GM12878 (cell line): Measurements from ENCODE around the gene EPN1. TPM values are rescaled to one million over a fixed set of nuclear protein-coding genes. Genes with fewer than 3 reads are reported as not detected.

Experiments
- ATAC-seq: fragments of 200-7000 bp; cut with Tn5 transposase; 3 replicates; pipeline ENCODE4 v1.9.1; 2020; ENCODE audit warnings: mild to moderate bottlenecking, moderate library complexity
- BruUV-seq: library from RNA; stranded (reverse); fragments of 400-500 nt; replicated peaks from 2 replicates; lab custom pipeline; 2021; lab: Mats Ljungman, UMichigan
- CTCF ChIA-PET: fragments of 300-600 bp; sonication (Branson Sonifier 250); formaldehyde crosslinking; extraction: SDS; loops from one replicate; lab custom pipeline; 2021; ENCODE audit warnings: inconsistent platforms; lab: Yijun Ruan, JAX
- POLR2A ChIA-PET: fragments of 350-600 bp; formaldehyde crosslinking; extraction: SDS; loops from one replicate; lab custom pipeline; 2021; ENCODE audit warnings: inconsistent platforms; lab: Charles Lee
- RAD21 ChIA-PET: fragments of 300-600 bp; sonication (Branson Sonifier 250); formaldehyde crosslinking; loops from one replicate; lab custom pipeline; 2023; ENCODE audit warnings: antibody characterized with exemption; ENCODE audit not compliant: unreplicated experiment; lab: Charles Lee
- SMC1A ChIA-PET: fragments of 300-600 bp; sonication (Branson Sonifier 250); formaldehyde crosslinking; loops from one replicate; lab custom pipeline; 2023; ENCODE audit not compliant: unreplicated experiment, uncharacterized antibody; lab: Charles Lee
- DNase-seq: peaks from one replicate; pipeline ENCODE4 v3.0.0-alpha.2; 2011; ENCODE audit warnings: low read depth, low spot score
- FAIRE-seq: peaks from 3 replicates; lab custom pipeline; 2011; peaks lifted over from hg19 to GRCh38; lab: Jason Lieb, UNC
- H2AFZ ChIP-seq: 2 replicates; pipeline ENCODE4 v1.6.0; 2011; ENCODE audit warnings: low read depth, low read length, control low read depth; ENCODE audit not compliant: control insufficient read depth
- H3K27ac ChIP-seq: 2 replicates; pipeline ENCODE4 v1.5.1; 2011; ENCODE audit warnings: control low read depth; ENCODE audit not compliant: control insufficient read depth, insufficient read depth
- H3K27me3 ChIP-seq, 2 experiments: replicated peaks in 1 of 2; 2 replicates each; pipeline versions ENCODE4 v1.6.0 to v1.6.1; 2011; ENCODE audit warnings: low read length in 1 of 2; ENCODE audit not compliant: control insufficient read depth in 2 of 2, insufficient read depth in 2 of 2
- H3K36me3 ChIP-seq, 2 experiments: 2 replicates each; pipeline ENCODE4 v1.5.1; 2011; ENCODE audit warnings: low read length in 1 of 2; ENCODE audit not compliant: control insufficient read depth in 2 of 2, insufficient read depth in 2 of 2
- H3K4me1 ChIP-seq: 2 replicates; pipeline ENCODE4 v1.6.1; 2011; ENCODE audit warnings: mild to moderate bottlenecking, low read length, moderate library complexity, mixed read lengths; ENCODE audit not compliant: control insufficient read depth, insufficient read depth
- H3K4me2 ChIP-seq: 2 replicates; pipeline ENCODE4 v1.6.0; 2011; ENCODE audit warnings: control low read depth; ENCODE audit not compliant: control insufficient read depth, insufficient read depth
- H3K4me3 ChIP-seq: fragments of 200-600 bp; sonication (generic); 2 replicates; pipeline ENCODE4 v1.5.1; 2016
- H3K79me2 ChIP-seq: 2 replicates; pipeline ENCODE4 v1.6.0; 2011; ENCODE audit warnings: low read length; ENCODE audit not compliant: control insufficient read depth, insufficient read depth
- H3K9ac ChIP-seq: 2 replicates; pipeline ENCODE4 v1.8.0; 2011; ENCODE audit warnings: low read length, control low read depth, mixed read lengths; ENCODE audit not compliant: control insufficient read depth, insufficient read depth
- H3K9me3 ChIP-seq: replicated peaks from 3 replicates; pipeline ENCODE4 v1.5.1; 2011; ENCODE audit warnings: mild to moderate bottlenecking, low read length; ENCODE audit not compliant: control insufficient read depth, insufficient read depth
- H4K20me1 ChIP-seq: 2 replicates; pipeline ENCODE4 v1.6.0; 2011; ENCODE audit not compliant: control insufficient read depth, insufficient read depth
- ETV6 ChIP-seq, 2 experiments: fragments of 450-650 bp in 1 of 2; IDR thresholded peaks in 1 of 2; conservative IDR thresholded peaks in 1 of 2; 2 replicates each; pipeline ENCODE4 v1.6.1; 2014; ENCODE audit warnings: antibody characterized with exemption in 1 of 2, borderline replicate concordance in 1 of 2, low read depth in 1 of 2, mild to moderate bottlenecking in 1 of 2, moderate library complexity in 1 of 2
- MYB ChIP-seq: fragments of 150-350 bp; IDR thresholded peaks from 2 replicates; pipeline ENCODE4 v1.6.1; 2014; ENCODE audit warnings: mild to moderate bottlenecking, low read depth, low read length, borderline replicate concordance
- NFYA ChIP-seq: IDR thresholded peaks from 2 replicates; pipeline ENCODE4 v1.6.1; 2011; ENCODE audit warnings: low read depth, mild to moderate bottlenecking, low read length, improper control_type of control experiment, borderline replicate concordance
- RAD51 ChIP-seq: fragments of 450-650 bp; IDR thresholded peaks from 2 replicates; pipeline ENCODE4 v1.6.1; 2016; ENCODE audit warnings: moderate library complexity, mild to moderate bottlenecking, inconsistent platforms
- ZNF24 ChIP-seq: fragments of 450-650 bp; IDR thresholded peaks from 2 replicates; pipeline ENCODE4 v1.6.1; 2017; ENCODE audit warnings: antibody characterized with exemption, mild to moderate bottlenecking
- WGBS: methylation state at CpG from one replicate; pipeline ENCODE4 v1.1.6; 2016; ENCODE audit warnings: low lambda C conversion rate; ENCODE audit not compliant: insufficient replicate concordance, insufficient coverage; ENCODE audit errors: missing lambda C conversion rate; 5-methylcytosine and 5-hydroxymethylcytosine counted together
- in situ Hi-C: fragments of 300-500 bp; cut with MboI; formaldehyde crosslinking; loops from 9 replicates; pipeline ENCODE4 v1.14.3; 2018; ENCODE audit warnings: mixed read lengths
- intact Hi-C: fragments of 100-400 bp; cut with micrococcal nuclease; formaldehyde crosslinking; loops from one replicate; pipeline ENCODE4 v1.14.2; 2022; ENCODE audit not compliant: unreplicated experiment
- polyA plus RNA-seq, 11 experiments: library from polyadenylated mRNA; depleted of rRNA in 4 of 11; unstranded in 6 of 11; stranded (reverse) in 5 of 11; fragments of >200 nt; fragmentation: Nextera tagmentation in 4 of 11; fragmentation: Illumina TruSeq in 1 of 11; extraction: Ambion mirVana in 4 of 11; extraction: Trizol in 1 of 11; gene quantifications; 1 replicate in 1 of 11; 2 replicates in 10 of 11; pipeline versions ENCODE4 v1.2.1 to v1.2.3, GENCODE V29; 2011 to 2016; ENCODE audit warnings: inconsistent platforms in 2 of 11, missing spikeins in 2 of 11, low read depth in 1 of 11
- total RNA-seq, 4 experiments: library from RNA; depleted of rRNA in 3 of 4; stranded (reverse); fragments of >200 nt in 3 of 4; fragmentation: Illumina TruSeq in 1 of 4; extraction: Trizol in 1 of 4; gene quantifications; 2 replicates each; pipeline versions ENCODE4 v1.2.1 to v1.2.3, GENCODE V29; 2013 to 2021
- TF ChIP-seq, protein P1 (sequence below): fragments of 450-650 bp; IDR thresholded peaks from 2 replicates; pipeline ENCODE4 v1.6.1; 2017; ENCODE audit warnings: mild to moderate bottlenecking, low read depth, inconsistent platforms; ENCODE audit not compliant: poor library complexity, severe bottlenecking
- TF ChIP-seq, protein P2 (sequence below): IDR thresholded peaks from 2 replicates; pipeline ENCODE4 v1.6.1; 2011; ENCODE audit warnings: borderline replicate concordance, low read depth, mild to moderate bottlenecking, moderate library complexity, mixed read lengths, low read length; ENCODE audit not compliant: insufficient read depth; ENCODE audit errors: extremely low read length
- TF ChIP-seq, protein P3 (sequence below): fragments of 450-650 bp; IDR thresholded peaks from 2 replicates; pipeline ENCODE4 v1.6.1; 2018; ENCODE audit warnings: mild to moderate bottlenecking, low read depth, moderate library complexity; ENCODE audit not compliant: partially characterized antibody

EPN1 gene
- total and polyA plus RNA-seq, 10 of the 15 experiments (the other 5 are each of a cell fraction or from before 2014, with no cell fraction given), result 0.11 to 88.5 (median 10.6) TPM

DNA sequence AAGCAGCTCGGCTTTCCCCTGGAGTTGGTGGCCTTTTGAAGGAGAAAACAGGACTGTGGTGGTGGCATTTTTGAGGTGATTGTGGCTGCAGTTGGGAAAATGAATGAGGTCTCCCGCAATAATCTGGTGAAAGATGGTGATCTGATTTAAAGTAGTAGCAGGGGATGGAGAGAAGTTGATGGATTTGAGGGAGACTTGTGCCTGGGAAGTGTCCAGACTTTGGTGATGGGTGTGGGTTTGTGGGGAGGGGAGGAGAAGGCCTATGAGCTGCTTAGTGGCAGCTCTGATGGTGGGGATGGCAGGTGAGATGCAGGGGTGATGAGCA is 4.0 kb upstream of the EPN1 start (continued):
- TF ChIP-seq, protein P1, sequence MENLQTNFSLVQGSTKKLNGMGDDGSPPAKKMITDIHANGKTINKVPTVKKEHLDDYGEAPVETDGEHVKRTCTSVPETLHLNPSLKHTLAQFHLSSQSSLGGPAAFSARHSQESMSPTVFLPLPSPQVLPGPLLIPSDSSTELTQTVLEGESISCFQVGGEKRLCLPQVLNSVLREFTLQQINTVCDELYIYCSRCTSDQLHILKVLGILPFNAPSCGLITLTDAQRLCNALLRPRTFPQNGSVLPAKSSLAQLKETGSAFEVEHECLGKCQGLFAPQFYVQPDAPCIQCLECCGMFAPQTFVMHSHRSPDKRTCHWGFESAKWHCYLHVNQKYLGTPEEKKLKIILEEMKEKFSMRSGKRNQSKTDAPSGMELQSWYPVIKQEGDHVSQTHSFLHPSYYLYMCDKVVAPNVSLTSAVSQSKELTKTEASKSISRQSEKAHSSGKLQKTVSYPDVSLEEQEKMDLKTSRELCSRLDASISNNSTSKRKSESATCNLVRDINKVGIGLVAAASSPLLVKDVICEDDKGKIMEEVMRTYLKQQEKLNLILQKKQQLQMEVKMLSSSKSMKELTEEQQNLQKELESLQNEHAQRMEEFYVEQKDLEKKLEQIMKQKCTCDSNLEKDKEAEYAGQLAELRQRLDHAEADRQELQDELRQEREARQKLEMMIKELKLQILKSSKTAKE, result no peak
- TF ChIP-seq MYB, result no peak

DNA sequence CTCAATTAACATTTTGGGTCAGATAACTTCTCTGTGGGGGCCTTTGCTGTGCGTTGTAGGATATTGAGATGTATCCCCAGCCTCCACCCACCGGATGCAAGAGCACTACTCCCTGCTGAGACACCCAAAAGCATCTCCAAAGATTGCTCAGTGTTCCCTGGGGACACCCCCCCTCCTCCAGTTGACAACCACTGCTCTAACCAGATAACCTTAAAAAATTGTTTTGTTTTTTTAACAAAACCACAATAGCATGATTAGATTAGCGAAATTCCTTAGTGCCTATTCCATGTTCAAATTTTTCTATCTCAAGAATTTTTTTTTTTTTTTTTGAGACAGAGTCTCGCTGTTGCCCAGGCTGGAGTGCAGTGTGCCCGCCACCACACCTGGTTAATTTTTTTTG is 2.6 kb upstream of the EPN1 start:
- Histone ChIP-seq H3K9ac (no peak overlapping the region), H3K27me3 (no peaks in the 10 kb centered on the region), H3K4me2 (no peak overlapping the region), H4K20me1 (peaks cover 12% of the 10 kb centered on the region), H2AFZ (no peak overlapping the region), H3K9me3 (no peaks in the 10 kb centered on the region), H3K27ac (no peak overlapping the region), H3K36me3 (peaks cover 10 to 34% of the 10 kb centered on the region in 2 experiments), H3K79me2 (peaks cover 28% of the 10 kb centered on the region), H3K4me3 (no peak overlapping the region), H3K4me1 (peaks cover 4% of the 10 kb centered on the region)
- ATAC-seq (no peak), DNase-seq (no peak), FAIRE-seq (no peak)
- WGBS, result 67% methylated on average over 5 of the region's 5 CpGs
- POLR2A ChIA-PET, result no interaction called here
- TF ChIP-seq NFYA (no peak), RAD51 (no peak), ETV6 (conservative IDR thresholded peaks at IDR 0.05 in 1 of 2, IDR thresholded peaks at IDR 0.05 in 1 of 2; ENCODE audit: borderline replicate concordance in 1 of 2, low read depth in 1 of 2) (no peak), ZNF24 (no peak)
- TF ChIP-seq, protein P2, sequence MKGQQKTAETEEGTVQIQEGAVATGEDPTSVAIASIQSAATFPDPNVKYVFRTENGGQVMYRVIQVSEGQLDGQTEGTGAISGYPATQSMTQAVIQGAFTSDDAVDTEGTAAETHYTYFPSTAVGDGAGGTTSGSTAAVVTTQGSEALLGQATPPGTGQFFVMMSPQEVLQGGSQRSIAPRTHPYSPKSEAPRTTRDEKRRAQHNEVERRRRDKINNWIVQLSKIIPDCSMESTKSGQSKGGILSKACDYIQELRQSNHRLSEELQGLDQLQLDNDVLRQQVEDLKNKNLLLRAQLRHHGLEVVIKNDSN, result no peak
- TF ChIP-seq, protein P3, sequence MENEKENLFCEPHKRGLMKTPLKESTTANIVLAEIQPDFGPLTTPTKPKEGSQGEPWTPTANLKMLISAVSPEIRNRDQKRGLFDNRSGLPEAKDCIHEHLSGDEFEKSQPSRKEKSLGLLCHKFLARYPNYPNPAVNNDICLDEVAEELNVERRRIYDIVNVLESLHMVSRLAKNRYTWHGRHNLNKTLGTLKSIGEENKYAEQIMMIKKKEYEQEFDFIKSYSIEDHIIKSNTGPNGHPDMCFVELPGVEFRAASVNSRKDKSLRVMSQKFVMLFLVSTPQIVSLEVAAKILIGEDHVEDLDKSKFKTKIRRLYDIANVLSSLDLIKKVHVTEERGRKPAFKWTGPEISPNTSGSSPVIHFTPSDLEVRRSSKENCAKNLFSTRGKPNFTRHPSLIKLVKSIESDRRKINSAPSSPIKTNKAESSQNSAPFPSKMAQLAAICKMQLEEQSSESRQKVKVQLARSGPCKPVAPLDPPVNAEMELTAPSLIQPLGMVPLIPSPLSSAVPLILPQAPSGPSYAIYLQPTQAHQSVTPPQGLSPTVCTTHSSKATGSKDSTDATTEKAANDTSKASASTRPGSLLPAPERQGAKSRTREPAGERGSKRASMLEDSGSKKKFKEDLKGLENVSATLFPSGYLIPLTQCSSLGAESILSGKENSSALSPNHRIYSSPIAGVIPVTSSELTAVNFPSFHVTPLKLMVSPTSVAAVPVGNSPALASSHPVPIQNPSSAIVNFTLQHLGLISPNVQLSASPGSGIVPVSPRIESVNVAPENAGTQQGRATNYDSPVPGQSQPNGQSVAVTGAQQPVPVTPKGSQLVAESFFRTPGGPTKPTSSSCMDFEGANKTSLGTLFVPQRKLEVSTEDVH, result no peak
- CTCF ChIA-PET, result interaction anchor here (2.3 to 3.6 kb wide), 2 partner anchors 16 to 40 kb away, joined by 14 to 33 read pairs; no protein-coding TSS in a partner anchor
- intact Hi-C loops, result no loop called here
- RAD21 ChIA-PET, result interaction anchor here (1.5 to 1.9 kb wide), 2 partner anchors 15 to 40 kb away, joined by 9 to 11 read pairs; no protein-coding TSS in a partner anchor
- no TSS peak for BruUV-seq
- SMC1A ChIA-PET, result no interaction called here
- in situ Hi-C loops, result loop anchor here (25.0 kb wide), 1 partner anchor 1535 kb away; the partner anchor contains the start of gene CNOT3
